Posterior cingulate gyrus (tissue), 11 donors: Measurements from ENCODE around the gene DDI2.
"Not testable (repeated sequence)": the region's sequence is repeated elsewhere in the genome, so short reads cannot be mapped to it uniquely, and the experiment has no call there.

Experiments
- DNase-seq, 10 donors: peaks; one replicate each; pipeline versions ENCODE4 v3.0.0 to v3.0.0-alpha.2; 2020 to 2021; ENCODE audit warnings: mixed read lengths in 3 of 10
- intact Hi-C: fragments of 100-400 bp; cut with DNase I; formaldehyde crosslinking; loops from one replicate; pipeline ENCODE4 v1.15.1; 2023

DDI2 gene

DNA sequence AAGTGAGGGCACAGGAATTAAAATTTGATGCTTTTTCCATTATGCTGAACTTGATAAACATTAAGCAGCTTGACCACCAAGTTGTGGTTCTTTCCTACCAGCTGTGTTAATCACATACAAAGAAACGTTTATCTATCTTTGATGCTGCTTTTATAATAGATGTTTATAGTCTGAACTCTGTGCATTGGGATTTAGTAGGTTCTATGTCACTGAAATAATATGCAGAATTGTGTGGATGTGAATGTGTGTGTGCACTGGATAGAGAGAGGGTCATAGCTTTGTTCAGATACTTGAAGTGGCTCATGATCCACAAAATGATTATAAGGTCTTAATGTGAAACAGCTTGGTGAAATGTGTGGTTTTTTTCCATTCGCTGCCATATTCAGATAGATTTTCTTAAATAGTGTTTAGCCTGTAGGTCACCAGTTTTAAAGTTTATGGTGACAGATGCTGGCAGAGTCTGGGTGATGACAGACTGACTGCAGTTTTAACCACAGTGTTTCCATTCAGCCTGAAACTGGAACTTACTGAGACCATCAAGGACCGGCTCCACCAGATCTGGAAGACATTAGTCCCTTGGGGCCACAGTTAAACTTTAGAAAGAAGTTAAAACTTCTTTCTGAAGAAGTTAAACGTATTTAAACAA, 10.2 kb downstream of the DDI2 start:
- no peak for DNase-seq
- intact Hi-C loops, result no loop called here

DNA sequence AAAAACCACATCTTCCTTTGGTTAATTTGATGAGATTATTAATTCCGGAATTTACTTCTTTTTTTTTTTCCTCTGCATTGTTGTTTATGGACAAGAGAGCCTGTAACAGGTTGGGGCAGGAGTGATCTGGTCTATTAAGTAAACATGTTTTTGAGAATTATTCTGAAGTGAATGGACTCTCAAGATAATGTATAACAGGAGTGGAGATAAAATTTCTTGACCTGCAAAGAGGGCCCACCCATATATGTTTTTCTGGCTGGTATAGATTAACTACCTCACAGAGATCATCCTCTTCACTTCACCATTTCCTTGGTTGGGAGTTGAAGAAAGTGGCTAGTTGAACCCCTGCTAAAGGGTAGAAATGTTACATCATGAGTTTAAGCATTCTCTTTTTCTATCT, 10.7 kb downstream of the DDI2 start:
- intact Hi-C loops, result no loop called here
- no peak for DNase-seq

DNA sequence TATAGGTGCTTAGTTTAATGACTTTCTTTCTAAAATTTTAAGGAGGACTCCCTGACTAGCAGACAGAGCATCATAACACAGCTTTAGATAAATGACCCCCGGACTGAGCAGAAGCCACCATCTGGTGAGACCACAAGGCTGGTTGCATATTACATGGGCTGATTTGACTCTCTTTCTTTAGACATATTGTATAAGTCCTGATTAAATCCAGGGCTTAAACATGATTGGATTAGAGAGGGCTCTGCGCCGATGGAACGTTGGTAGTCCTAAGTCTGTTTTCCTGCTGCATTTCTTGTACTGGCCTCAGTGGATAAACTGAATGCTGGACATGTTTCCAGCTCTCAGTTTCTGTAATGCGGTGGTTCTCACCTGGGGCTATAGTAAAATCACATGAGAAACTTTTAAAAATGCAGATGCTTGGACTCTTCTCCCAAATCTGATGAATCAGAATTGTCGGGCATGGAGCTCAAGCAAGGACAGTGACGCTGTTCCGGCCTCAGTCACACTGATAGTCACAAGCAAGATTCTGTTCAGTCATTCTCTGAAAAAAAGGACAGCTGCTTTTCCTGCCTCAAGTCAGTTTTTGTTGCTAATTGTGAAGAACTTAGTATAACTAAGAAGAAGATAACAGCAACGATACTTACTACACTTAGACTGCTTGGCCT, 16.6 kb downstream of the DDI2 start:
- intact Hi-C loops, result no loop called here
- no peak for DNase-seq

DNA sequence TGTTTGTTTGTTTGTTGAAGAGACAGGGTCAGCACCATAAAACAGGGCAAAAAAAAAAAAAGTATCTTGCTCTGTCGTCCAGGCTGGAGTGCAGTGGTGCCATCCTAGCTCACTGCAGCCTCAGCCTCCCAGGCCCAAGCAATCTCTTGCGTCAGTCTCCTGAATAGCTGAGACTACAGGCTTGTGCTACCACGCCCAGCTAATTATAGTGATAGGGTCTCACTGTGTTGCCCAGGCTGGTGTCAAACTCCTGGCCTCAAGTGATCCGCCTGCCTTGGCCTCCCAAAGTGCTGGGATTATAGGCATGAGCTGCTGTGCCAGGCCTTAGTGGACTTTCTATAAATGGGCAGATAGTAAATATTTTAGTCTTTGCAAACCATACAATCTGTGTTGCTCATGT, 19.2 kb downstream of the DDI2 start:
- no peak for DNase-seq
- intact Hi-C loops, result no loop called here

DNA sequence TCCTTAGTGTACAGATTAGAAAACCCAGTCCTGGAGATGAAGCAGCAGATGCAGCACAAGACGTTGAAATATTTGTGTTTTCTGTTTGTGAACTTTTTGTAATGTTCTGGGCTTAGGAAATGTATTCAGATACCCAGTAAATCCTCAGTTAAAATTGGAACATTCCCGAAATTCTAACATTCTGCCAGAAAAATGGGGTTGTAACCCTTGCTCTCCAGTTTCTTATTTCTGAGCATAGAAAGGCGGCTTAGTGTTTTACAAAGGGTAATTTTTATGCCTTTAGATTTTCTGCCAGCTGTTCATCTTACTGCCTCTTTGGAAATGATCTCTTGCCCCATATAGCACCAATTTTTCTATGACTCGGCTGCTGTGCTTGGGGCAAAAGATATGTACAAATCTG, 20.6 kb downstream of the DDI2 start:
- intact Hi-C loops, result no loop called here
- DNase-seq, result no peak

DNA sequence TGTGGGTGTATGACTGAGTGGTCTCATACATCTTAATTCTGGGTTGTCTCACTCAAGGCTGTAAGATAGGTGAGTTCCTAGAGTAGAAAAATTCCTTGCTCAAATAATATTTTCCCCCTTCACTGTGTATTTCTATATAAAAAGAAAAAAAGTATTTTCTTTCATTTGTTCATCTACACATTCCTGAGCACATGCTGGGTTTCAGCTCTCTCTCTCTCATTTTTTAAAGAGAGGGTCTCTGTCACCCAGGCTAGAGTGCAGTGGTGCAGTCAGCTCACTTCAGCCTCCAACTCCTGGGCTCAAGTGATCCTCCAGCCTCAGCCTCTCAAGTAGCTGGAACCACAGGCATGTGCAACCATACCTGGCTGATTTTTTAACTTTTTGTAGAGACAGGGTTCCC, 22.0 kb downstream of the DDI2 start:
- intact Hi-C loops, result no loop called here
- no peak for DNase-seq

DNA sequence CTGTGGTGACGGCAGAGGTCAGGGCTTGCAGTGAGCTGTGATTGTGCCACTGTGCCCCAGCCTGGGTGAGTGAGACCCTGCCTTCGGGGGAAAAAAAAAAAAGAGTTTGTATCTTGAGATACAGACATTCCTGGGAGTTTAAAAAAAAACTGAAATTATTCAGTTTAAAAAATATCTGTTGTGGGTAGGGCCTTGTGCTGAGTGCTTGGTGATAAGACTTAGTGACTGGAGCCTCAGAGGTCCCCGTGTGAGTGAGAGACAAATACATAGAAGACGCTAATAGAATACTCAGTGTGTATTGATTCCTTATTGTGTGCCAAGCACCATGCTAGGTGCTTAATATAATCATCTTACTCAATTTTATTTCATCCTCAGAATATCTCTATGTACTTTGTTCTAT, 22.7 kb downstream of the DDI2 start:
- DNase-seq, result no peak
- intact Hi-C loops, result no loop called here

DNA sequence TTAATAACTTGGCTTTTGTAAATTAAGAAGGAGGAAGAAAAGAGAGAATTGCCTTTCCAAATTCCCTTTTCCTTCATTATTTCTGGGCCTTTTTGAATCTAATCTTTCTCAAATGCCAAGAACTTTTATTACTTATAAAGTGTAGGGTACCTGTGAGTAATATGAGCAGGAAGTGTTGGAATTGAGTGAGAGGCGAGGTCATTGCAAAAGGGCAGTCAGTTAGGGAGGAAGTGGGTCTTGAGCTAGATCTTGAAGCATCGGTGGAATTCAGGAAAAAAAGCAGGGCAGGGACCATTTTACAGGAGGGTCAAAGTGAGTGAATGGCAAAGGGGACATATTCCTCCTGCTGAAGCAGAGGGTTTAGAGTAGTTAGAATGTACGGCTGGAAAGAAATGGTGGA, 23.4 kb downstream of the DDI2 start:
- intact Hi-C loops, result no loop called here
- DNase-seq, result no peak

DNA sequence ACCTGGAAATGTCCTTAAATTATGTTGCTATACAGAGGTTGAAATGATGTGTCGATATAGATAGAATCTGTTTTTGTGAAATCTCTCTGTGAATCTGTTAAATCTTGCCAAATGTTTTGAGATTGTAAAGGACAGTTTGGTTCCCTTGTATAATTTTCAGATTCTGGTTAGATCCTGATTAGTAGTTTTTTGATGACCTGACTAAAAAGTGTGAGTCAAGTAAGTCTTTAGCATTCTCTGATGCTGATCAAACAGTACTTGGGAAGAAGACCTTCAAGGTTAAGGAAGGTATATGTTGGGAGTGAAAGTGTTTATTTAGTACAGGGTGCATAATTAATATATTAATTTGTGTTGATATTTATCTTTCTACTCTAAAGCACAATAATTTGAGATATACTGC, 32.7 kb downstream of the DDI2 start:
- no peak for DNase-seq
- intact Hi-C loops, result no loop called here

DNA sequence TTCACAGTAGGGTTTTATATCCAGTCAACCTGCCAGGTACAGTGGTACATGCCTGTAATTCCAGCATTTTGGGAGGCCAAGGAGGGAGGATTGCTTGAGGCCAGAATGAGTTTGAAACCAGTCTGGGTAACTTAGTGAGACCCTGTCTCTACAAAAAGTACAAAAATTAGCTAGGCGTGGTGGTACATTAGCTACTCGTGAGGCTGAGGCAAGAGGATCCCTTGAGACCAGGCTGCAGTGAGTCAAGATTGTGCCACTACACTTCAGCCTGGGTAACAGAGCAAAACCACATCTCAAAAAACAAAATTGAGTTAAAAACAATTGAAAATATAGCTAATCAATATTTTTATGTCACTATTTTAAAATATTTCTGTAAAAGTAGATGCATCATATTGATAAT, 33.2 kb downstream of the DDI2 start:
- no peak for DNase-seq
- intact Hi-C loops, result no loop called here

DNA sequence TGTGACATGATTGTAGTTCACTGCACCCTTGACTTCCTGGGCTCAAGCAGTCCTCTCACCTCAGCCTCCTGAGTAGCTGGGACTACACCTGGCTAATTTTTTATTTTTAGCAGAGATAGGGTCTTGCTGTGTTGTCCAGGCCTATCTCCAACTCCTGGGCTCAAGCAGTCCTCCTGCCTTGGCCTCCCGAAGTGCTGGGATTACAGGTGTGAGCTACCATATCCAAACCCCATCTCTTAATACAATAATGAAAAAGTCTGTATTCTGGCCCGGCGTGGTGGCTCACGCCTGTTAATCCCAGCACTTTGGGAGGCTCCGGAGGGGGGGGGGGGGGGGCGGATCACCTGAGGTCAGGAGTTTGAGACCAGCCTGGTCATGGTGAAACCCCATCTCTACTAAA, 34.9 kb downstream of the DDI2 start:
- intact Hi-C loops, DNase-seq: not testable (repeated sequence)

DNA sequence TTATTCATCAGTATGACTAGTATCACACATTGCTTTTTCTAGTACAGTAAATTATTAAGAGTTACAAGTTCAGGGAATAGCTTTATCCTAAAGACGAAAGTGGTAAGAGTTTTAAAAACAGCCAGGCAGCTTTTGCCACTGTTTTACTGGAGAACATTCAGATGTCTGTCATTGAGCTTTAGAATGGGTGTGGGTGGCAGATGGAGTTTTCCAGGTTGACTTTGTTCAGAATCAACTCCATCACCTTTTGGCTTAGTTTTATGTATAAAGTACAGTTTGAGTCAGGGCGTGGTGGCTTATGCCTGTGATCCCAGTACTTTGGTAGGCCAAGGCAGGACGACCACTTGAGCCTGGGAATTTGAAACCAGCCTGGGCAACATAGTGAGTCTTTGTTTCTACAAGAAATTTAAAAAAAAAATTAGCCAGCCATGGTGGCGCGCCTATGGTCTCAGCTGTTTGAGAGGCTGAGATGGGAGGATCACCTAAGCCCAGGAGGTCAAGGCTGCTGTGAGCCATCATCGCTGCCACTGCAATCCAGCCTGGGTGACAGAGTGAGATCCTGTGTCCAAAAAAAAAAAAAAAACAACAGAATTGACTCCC, 36.9 kb downstream of the DDI2 start:
- intact Hi-C loops, result no loop called here

DNA sequence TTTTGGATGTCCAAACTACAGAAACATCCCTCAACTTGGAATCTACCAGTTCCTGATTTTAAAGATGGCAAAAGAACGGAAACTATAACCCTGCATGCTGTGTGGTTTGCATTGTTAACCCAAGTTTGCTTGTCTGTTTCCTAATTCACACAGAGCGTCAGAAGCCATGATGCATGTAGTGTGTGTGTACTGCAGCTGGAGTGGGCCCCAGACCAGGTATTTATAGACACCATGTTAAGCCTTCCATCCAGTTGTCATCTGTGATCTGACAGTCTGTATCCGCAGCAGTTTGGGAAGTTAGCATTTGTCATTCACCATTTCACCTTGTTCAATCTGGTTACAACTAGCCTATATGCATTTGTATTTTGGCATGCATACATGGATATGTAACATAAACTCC, 39.2 kb downstream of the DDI2 start:
- intact Hi-C loops, result no loop called here
- DNase-seq, result no peak

More for the DNA sequence above, 36.9 kb downstream of the DDI2 start:
- DNase-seq, result no peak

DNA sequence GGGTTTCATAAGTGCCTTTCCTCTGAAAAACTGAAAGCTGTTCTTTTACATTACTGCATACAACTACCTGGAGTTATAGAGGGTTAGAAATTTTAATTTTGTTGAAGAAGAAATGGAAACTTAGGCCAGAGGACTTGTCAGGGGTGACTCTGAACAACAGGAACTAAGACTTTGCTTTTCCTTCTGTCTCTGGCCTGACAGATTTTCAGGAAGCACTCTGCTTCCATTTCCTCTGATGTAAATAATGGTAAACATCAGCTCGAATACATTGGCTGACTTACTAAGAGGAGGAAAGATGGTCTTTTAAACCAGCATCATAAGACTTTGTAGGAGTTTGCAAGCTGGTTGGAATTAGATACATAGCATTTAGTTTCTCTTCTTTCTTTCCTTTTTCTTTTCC, 39.8 kb downstream of the DDI2 start:
- no peak for DNase-seq
- intact Hi-C loops, result no loop called here

DNA sequence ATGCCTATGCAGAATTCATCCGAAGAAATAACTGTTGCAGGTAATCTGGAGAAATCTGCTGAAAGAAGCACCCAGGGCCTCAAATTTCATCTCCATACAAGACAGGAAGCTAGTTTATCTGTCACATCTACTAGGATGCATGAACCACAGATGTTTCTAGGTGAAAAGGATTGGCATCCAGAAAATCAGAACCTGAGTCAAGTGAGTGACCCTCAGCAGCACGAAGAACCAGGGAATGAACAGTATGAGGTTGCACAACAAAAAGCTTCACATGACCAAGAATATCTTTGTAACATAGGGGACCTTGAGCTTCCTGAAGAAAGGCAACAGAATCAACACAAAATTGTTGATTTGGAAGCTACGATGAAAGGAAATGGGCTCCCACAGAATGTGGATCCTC, 42.9 kb downstream of the DDI2 start:
- DNase-seq, result no peak
- intact Hi-C loops, result no loop called here

DNA sequence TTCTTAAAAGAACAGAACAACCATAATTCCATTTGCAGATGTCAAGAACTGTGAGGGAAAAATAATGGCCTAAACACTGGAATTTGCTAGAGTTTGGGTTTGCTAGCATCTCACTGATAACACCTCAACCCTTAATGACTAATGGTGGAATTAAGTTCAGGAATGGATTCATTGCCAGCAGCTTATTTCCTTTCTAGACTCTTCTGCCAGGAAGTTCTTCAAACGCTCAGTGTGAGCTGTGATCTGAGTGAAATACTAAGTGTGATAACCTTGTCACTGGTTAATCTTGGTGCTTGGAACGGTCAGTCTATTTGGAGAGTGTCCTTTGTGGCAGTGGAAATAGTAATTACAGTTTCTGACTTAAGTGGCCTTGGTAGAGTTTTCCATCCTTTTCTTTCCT, 45.2 kb downstream of the DDI2 start:
- DNase-seq, result no peak
- intact Hi-C loops, result no loop called here

DNA sequence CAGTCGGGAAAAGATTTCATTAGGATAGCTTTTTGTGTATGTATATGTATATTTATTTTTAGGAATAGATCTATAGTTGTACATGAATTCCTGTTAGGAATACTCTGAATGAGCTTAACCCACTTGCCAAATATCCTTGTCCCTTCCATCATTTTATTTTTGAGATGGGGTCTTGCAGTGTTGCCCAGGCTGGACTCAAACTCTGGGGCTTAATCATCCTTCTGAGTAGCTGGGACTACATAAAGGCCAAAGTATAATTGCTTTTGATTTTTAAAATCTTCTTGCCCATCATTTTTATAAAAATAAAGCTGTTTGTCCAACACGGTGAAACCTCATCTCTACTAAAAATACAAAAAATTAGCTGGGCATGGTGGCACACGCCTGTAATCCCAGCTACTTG, 46.7 kb downstream of the DDI2 start:
- intact Hi-C loops, result no loop called here
- no peak for DNase-seq

DNA sequence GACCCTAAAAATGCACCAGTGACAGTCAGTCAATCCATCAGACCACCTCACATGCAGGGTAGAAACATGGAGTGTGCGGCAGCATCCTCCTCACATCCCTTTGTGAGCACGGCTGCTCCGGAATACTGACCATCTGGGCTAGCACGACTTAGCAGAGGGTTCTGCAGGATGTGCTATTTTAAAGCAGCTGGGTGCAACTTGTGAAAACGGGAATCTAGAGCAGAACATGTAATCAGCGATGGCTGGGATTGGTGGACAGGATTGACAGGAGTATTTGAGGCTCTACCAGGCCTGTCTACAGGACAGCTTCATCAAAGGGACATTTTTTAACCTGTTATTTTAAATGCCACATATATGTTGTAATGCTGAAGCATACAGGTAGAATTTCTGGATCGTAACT, 50.1 kb downstream of the DDI2 start:
- peak in 8 of 10 donors; percentile 28 to 92 (median 64) for DNase-seq
- intact Hi-C loops, result no loop called here

DNA sequence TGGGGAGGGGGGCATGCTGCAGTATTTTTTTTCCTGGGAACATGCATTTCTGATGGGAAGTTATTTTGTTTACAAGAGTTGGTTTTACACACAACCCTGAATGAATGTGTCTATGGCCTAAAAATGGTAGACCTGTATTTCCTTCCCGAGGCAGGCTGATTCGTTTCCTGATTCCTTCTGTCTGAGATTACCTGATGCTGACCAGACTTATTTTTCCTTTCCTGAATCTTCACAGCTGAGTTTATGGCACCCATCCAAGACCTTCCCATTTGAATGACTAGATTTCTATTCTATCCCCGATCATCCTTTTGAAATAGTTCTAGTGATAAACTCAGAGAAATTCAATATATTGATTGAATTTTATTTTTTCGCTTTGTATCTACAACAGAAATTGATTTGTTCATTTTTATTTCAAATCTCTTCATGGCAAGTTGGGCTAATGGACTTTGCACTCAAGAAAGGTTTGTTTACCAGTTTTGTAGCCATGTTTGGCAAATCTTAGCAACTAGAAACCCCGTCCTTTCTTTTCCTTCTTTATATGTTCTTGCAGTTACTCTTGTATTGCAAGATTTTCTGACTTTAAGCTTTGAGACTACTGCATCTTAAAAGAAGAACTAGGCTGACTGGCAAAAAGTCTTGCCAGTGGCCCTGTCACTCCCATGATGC, 51.0 kb downstream of the DDI2 start:
- intact Hi-C loops, result no loop called here
- no peak for DNase-seq

DNA sequence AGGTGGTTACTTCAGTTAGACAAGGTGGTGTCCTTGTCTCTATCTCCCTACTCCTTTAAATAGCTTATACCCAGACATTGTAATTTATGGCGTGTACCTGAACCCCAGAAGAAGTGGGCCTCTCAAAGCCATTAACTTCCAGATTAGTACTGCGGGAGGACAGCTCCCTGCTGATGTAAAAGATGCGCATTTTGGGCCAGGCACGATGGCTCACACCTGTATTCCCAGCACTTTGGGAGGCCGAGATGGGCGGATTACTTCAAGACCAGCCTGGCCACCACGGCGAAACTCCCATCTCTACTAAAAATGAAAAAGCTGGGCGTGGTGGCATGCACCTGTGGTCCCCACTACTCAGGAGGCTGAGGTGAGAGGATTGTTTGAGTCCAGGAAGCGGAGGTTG, 51.8 kb downstream of the DDI2 start:
- intact Hi-C loops, result no loop called here
- no peak for DNase-seq

DNA sequence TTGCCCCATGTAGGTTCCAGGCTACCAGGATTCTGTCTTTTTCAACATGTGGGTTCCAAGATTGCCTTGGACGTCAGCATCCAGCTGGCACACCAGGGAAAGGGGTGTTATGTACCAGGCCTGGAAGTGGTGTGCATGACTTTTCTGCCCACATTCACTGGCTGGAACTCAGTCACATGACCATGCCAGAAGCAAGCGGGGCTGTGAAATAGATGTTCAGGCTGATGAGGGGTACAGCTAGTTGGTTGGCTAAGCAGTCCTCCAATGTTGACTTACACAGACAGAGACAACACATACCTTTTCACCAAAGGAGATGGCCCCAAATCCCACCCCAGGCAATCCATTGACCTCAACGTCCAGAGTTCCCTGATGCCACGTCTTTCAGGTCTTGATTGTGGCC, 52.6 kb downstream of the DDI2 start:
- intact Hi-C loops, result no loop called here

DNA sequence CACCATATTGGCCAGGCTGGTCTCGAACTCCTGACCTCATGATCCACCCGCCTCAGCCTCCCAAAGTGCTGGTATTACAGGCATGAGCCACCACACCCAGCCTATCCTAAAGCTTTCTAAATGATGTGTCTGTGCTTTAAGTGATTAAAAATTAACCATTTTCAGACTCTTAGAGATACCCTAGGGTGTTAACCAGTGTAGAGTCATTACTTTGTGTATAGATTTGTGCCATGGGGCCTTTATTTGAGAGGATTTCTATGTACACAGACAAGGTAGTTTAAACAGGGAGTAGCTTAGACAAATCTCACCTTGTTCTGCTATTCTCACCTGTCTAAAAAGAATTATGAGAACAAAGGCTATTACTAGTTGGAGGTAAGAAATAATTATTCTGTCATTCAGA, 54.2 kb downstream of the DDI2 start:
- intact Hi-C loops, result no loop called here
- no peak for DNase-seq

More for the DNA sequence above, 52.6 kb downstream of the DDI2 start:
- no peak for DNase-seq
